Measurements from ENCODE around the gene ATXN7.

- TF ChIP-seq CTCF (conservative IDR thresholded peaks at IDR 0.05 in 1 of 2, IDR thresholded peaks at IDR 0.05 in 1 of 2; ENCODE audit: extremely low read depth in 1 of 2, insufficient read depth in 1 of 2, low read depth in 1 of 2, low read length in 2 of 2): no peak
- no peak for TF ChIP-seq EZH2 (IDR thresholded peaks at IDR 0.05; ENCODE audit: borderline replicate concordance, low read length)
These were observed 138.6 kb downstream of the ATXN7 start for GRCh38 chr3:64002233-64002632.

All from mammary epithelial cell (primary cell).